ENCODE data around the gene WNT1.

The WNT1 gene

DNA sequence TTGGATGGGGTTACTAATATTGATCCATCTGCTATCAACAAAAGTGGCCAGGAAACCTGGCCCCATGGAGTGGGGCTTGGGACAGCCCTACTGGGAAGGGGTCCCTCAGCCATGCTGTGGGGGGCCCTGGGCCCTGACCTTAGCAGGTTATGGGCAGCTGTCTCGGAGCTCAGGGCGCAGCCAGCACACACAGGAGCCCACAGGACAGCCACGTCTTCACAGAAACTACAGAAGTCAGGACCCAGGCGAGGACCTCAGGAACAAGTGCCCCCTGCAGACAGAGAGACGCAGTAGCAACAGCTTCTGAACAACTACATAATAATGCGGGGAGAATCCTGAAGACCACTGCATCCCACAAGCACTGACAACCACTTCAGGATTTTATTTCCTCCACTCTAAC lies 41.0 kb upstream of the WNT1 start:
- no peak overlapping the region for H3K27ac ChIP-seq
- TF ChIP-seq, protein P1, sequence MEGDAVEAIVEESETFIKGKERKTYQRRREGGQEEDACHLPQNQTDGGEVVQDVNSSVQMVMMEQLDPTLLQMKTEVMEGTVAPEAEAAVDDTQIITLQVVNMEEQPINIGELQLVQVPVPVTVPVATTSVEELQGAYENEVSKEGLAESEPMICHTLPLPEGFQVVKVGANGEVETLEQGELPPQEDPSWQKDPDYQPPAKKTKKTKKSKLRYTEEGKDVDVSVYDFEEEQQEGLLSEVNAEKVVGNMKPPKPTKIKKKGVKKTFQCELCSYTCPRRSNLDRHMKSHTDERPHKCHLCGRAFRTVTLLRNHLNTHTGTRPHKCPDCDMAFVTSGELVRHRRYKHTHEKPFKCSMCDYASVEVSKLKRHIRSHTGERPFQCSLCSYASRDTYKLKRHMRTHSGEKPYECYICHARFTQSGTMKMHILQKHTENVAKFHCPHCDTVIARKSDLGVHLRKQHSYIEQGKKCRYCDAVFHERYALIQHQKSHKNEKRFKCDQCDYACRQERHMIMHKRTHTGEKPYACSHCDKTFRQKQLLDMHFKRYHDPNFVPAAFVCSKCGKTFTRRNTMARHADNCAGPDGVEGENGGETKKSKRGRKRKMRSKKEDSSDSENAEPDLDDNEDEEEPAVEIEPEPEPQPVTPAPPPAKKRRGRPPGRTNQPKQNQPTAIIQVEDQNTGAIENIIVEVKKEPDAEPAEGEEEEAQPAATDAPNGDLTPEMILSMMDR (conservative IDR thresholded peaks at IDR 0.05): no peak

DNA sequence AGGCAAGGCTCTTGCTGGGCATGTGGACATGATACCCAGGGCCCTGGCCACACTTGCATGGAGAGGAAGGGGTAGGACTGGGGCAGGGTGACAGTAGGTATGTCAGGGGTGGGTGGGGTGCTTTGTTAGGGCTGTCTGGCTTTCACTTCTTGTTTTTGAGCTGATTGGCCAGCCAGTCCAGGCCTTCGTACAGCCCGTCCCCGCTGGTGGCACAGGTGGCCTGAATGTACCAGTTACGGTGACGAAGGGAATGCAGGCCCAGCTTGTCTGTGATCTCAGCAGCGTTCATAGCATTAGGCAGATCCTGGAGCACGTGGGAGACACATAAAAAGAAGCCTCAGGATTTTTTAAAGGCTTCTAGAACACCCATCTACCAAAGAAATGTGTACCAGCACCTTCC lies 39.3 kb upstream of the WNT1 start:
- no peak overlapping the region for H3K27ac ChIP-seq
- TF ChIP-seq, protein P1 (conservative IDR thresholded peaks at IDR 0.05): no peak

DNA sequence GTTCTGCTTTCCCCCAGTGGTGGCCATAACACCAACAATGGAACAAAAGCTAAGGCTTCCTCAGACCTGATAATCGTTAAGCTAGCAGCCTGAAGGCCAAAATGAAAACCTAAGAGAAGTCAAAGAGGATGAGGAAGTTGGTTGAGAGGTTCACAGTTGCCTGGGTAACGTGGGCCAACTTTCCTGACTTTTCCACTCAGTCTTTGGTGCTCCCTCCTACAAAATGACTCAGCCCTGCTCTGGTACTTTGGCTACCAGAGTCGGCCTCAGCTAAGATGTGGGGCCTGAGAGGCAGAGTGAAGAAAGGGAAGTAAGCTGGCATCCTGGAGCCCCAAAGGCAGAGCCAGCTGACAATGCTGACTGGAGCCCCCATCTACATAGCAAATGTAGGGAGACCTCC lies 37.9 kb upstream of the WNT1 start:
- no peak overlapping the region for H3K27ac ChIP-seq
- TF ChIP-seq, protein P1 (conservative IDR thresholded peaks at IDR 0.05): no peak

DNA sequence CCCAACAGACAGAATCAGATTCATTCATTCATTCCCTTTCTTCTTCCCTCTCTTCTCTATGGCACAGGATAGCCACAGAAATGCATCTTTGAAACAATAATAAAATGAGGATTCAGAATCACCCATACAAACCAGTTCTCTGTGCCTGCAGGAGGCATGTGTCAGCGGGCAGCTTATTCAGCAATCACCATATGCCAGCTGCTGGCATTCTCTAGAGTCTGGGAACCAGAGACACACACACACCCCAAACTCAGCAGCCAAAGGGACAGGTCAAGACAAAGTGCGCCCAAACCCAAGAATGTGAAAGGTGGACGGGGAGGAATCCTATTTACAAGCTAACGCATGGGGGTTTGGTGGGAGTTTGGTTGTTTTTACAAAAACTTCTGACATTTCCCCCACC lies 34.9 kb upstream of the WNT1 start:
- TF ChIP-seq, protein P1 (conservative IDR thresholded peaks at IDR 0.05): no peak
- H3K27ac ChIP-seq: no peak overlapping the region

DNA sequence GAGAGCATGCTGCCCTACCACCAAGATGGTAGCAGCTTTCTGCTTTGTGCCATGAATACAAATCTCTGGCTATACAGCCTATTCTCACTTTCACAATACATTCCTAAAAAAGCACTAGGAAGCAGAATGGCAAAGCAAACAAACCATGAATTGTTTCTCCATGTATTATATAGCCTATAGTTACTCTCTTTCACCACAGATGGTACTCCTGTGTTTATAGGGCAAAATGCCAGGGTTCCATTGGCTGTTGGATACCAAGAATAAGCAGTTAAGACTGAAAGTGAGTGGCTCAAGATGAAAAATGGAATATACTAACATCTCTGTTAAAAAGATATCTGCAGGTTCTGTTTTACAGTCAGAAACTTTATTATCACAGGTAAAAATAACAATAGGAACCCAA lies 31.9 kb upstream of the WNT1 start:
- TF ChIP-seq, protein P1 (conservative IDR thresholded peaks at IDR 0.05): no peak
- no peak overlapping the region for H3K27ac ChIP-seq

DNA sequence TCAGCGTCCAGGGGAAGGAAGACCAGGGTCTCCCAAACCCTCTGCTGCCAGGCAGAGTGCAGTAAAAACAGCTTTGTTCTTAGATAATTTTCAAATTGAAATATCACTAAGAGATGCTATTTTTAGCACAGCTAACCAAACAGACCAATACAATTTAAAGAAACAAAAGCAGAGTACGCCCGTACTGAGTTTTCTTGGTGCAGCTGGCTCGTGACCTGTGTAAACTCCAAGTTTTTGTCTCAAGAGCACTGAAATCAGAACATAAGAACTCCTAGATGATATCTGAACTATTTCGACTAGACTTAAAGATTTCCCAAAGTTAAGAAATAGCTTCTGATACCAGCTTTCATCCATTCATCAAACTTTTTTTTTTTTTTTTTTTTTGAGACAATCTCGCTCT lies 31.2 kb upstream of the WNT1 start:
- TF ChIP-seq, protein P1 (conservative IDR thresholded peaks at IDR 0.05): no peak
- no peak overlapping the region for H3K27ac ChIP-seq

DNA sequence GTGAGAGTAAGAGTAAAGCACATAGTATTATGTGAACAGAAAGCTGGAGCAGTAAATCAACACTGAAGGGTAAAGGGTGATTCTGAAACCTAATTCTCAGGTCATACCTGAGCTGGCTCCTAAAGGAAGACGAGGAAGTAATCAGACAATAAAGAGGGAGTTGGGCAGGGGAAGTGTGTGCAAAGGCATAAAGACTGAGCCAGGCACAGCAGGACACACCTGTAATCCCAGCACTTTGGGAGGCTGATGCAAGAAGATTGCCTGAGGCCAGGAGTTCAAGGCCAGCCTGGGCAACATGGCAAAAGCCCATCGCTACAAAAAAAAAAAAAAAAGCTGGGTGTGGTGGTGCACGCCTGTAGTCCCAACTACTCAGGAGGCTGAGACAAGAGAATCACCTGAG lies 30.4 kb upstream of the WNT1 start:
- no peak overlapping the region for H3K27ac ChIP-seq
- TF ChIP-seq, protein P1 (conservative IDR thresholded peaks at IDR 0.05): no peak

DNA sequence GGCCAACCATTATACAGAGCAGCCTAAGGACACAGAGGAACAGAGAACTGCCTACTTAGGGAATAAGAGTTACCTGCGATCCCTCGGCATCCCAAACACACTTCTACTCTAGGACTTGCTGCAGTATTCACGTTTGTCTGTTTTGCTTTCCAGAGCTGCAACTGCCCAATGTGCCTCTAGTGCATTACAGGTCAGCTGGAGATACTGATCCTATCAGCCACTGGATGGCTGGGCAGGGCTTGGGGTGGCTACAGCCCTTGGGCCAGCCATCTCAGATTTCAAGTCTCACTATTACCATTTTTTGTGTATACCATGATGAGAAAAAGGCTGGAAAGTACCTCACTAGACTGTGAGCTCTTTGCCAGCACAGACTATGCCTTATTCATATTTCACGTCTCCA lies 25.4 kb upstream of the WNT1 start:
- no peak overlapping the region for H3K27ac ChIP-seq
- TF ChIP-seq, protein P1 (conservative IDR thresholded peaks at IDR 0.05): no peak
